ENCODE data around the gene CACTIN. TPM values are rescaled to one million over a fixed set of nuclear protein-coding genes. Genes with fewer than 3 reads are reported as not detected.

Gene CACTIN
- total and polyA plus RNA-seq, 2 of the 8 experiments (the other 6 are each of a cell fraction or from before 2014, with no cell fraction given), result 25.8 to 29.9 TPM

- TF ChIP-seq CTCF (IDR thresholded peaks at IDR 0.05; ENCODE audit: control extremely low read depth in 1 of 3, insufficient read depth in 1 of 3, low read depth in 1 of 3, low read length in 3 of 3) (peak; percentile 36 to 69 (median 52); a peak in 3 of 4 replicates), CEBPB (IDR thresholded peaks at IDR 0.05; ENCODE audit: low read depth, low read length) (no peak)
Measured at GRCh38 chr19:3672993-3673392, 46.4 kb upstream of the CACTIN start (continued).
